ENCODE data around the gene HS3ST5. TPM values are rescaled to one million over a fixed set of nuclear protein-coding genes. Genes with fewer than 3 reads are reported as not detected.

Gene HS3ST5
- total RNA-seq, 1 donor from 2014 or later = 0.05 TPM

GRCh38 chr6:114068771-114069170 lies 274.1 kb downstream of the HS3ST5 start:
- TF ChIP-seq CTCF (IDR thresholded peaks at IDR 0.05) = no peak
- H3K4me3 Mint-ChIP-seq (ENCODE audit: unreplicated experiment) = no peak overlapping the region

GRCh38 chr6:114068116-114068515 lies 274.7 kb downstream of the HS3ST5 start:
- peaks cover 3% of the 10 kb centered on the region for H3K9me3 Mint-ChIP-seq (ENCODE audit: low read depth)
- TF ChIP-seq CTCF (IDR thresholded peaks at IDR 0.05) = no peak
- peaks cover 10% of the 10 kb centered on the region for H3K4me1 Mint-ChIP-seq (ENCODE audit: low read depth)
- no peak for DNase-seq (ENCODE audit: low spot score)
- no peak overlapping the region for H3K27ac Mint-ChIP-seq (ENCODE audit: unreplicated experiment)
- H3K4me3 Mint-ChIP-seq (ENCODE audit: unreplicated experiment) = no peak overlapping the region
- peaks cover 3% of the 10 kb centered on the region for H3K36me3 Mint-ChIP-seq (ENCODE audit: low read depth)
- no peaks in the 10 kb centered on the region for H3K27me3 Mint-ChIP-seq (ENCODE audit: low read depth)

More at GRCh38 chr6:114068771-114069170, 274.1 kb downstream of the HS3ST5 start:
- H3K4me1 Mint-ChIP-seq (ENCODE audit: low read depth) = peaks cover 10% of the 10 kb centered on the region
- DNase-seq (ENCODE audit: low spot score) = no peak
- no peaks in the 10 kb centered on the region for H3K27me3 Mint-ChIP-seq (ENCODE audit: low read depth)
- peaks cover 3% of the 10 kb centered on the region for H3K36me3 Mint-ChIP-seq (ENCODE audit: low read depth)
- H3K27ac Mint-ChIP-seq (ENCODE audit: unreplicated experiment) = no peak overlapping the region
- H3K9me3 Mint-ChIP-seq (ENCODE audit: low read depth) = peaks cover 5% of the 10 kb centered on the region

DNA sequence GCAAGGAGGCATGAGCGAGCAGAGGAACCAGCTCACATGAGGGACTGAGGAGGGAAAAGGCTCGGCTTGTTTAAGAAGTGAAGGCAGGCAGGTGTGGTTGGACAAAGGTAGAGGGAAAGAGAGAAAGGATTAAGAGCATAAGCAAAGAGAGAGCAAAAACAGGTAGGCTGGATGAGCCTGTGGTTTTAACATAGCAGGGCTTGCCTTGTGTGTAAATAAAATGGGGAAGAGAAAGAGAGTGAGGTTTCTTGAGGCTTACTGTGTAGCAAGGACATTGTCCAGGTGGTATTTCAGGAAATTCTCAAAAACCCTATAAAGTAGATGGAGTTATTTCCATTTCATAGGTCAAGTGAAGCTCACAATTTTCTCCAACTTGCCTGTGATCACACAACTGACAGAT lies 278.0 kb downstream of the HS3ST5 start:
- no peak overlapping the region for H3K27ac Mint-ChIP-seq (ENCODE audit: unreplicated experiment)

DNA sequence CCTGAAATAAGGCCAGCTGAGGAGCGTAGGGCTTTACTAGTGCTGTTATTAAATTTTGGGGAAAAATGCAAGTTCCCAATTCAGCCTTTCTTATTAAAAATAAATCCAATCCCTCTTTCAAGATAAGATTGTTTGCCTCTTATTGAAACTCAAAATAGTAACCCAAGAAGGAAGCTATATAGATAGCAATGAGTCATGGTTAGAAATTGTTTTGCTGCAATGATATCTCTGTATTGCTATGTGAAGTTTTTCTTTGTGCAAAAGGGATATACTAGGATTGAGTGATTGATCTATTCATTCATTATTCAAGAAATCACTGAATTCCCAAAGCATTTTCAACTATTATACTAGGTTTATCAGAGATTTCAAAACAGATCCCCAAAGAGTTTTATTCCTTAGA lies 278.9 kb downstream of the HS3ST5 start:
- Mint-ChIP-seq H3K36me3 (ENCODE audit: low read depth) (no peaks in the 10 kb centered on the region), H3K9me3 (ENCODE audit: low read depth) (no peaks in the 10 kb centered on the region), H3K4me3 (ENCODE audit: unreplicated experiment) (no peak overlapping the region), H3K4me1 (ENCODE audit: low read depth) (peaks cover 10% of the 10 kb centered on the region), H3K27ac (ENCODE audit: unreplicated experiment) (no peak overlapping the region), H3K27me3 (ENCODE audit: low read depth) (no peaks in the 10 kb centered on the region)
- DNase-seq (ENCODE audit: low spot score) = no peak
- no peak for TF ChIP-seq CTCF (IDR thresholded peaks at IDR 0.05)

More for the DNA sequence above, 278.0 kb downstream of the HS3ST5 start:
- Mint-ChIP-seq H3K36me3 (ENCODE audit: low read depth) (no peaks in the 10 kb centered on the region), H3K4me3 (ENCODE audit: unreplicated experiment) (no peak overlapping the region), H3K9me3 (ENCODE audit: low read depth) (no peaks in the 10 kb centered on the region), H3K27me3 (ENCODE audit: low read depth) (no peaks in the 10 kb centered on the region), H3K4me1 (ENCODE audit: low read depth) (peaks cover 10% of the 10 kb centered on the region)
- TF ChIP-seq CTCF (IDR thresholded peaks at IDR 0.05) = no peak
- DNase-seq (ENCODE audit: low spot score) = no peak

DNA sequence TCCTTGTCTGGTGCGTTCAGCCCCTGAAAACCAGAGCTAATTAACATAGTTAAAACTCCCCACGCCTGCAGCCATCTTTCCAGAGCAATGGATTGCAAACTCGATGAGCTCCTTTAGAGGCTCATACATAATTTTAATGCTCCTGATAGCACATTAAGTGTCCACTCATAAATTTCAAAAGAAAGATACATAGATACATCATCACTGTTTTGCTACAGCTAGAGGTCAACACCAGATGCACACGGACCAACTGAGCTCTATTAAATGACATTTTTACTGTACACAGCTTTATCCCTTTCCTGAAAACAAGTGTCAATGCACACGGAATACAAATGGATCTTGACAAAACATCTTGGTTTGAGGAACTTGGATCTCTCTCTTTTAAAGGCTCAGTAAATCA lies 280.6 kb downstream of the HS3ST5 start:
- no peak overlapping the region for H3K27ac Mint-ChIP-seq (ENCODE audit: unreplicated experiment)
- no peak for DNase-seq (ENCODE audit: low spot score)
- peaks cover 10% of the 10 kb centered on the region for H3K4me1 Mint-ChIP-seq (ENCODE audit: low read depth)
- H3K27me3 Mint-ChIP-seq (ENCODE audit: low read depth) = no peaks in the 10 kb centered on the region
- H3K4me3 Mint-ChIP-seq (ENCODE audit: unreplicated experiment) = no peak overlapping the region
- TF ChIP-seq CTCF (IDR thresholded peaks at IDR 0.05) = no peak
- no peaks in the 10 kb centered on the region for H3K9me3 Mint-ChIP-seq (ENCODE audit: low read depth)
- no peaks in the 10 kb centered on the region for H3K36me3 Mint-ChIP-seq (ENCODE audit: low read depth)
